Measurements from ENCODE around the gene ELF4.

- TF ChIP-seq, protein P1, sequence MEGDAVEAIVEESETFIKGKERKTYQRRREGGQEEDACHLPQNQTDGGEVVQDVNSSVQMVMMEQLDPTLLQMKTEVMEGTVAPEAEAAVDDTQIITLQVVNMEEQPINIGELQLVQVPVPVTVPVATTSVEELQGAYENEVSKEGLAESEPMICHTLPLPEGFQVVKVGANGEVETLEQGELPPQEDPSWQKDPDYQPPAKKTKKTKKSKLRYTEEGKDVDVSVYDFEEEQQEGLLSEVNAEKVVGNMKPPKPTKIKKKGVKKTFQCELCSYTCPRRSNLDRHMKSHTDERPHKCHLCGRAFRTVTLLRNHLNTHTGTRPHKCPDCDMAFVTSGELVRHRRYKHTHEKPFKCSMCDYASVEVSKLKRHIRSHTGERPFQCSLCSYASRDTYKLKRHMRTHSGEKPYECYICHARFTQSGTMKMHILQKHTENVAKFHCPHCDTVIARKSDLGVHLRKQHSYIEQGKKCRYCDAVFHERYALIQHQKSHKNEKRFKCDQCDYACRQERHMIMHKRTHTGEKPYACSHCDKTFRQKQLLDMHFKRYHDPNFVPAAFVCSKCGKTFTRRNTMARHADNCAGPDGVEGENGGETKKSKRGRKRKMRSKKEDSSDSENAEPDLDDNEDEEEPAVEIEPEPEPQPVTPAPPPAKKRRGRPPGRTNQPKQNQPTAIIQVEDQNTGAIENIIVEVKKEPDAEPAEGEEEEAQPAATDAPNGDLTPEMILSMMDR (IDR thresholded peaks at IDR 0.05), result no peak
- no peak for TF ChIP-seq POLR2A (IDR thresholded peaks at IDR 0.05)
Observed at GRCh38 chrX:130105244-130105643, 5.1 kb downstream of the ELF4 start.

Data from prostate gland (tissue), 2 donors.